GM12864 (cell line): ENCODE results near the gene CRTAC1.

ENCODE experiments used
- DNase-seq: peaks from one replicate; pipeline ENCODE4 v3.0.0-alpha.2; 2011; ENCODE audit warnings: low read depth
- H3K4me3 ChIP-seq: 2 replicates; pipeline ENCODE4 v1.5.1; 2011; ENCODE audit warnings: mild to moderate bottlenecking, low read depth, low read length, control low read depth
- TF ChIP-seq, protein P1 (sequence below): IDR thresholded peaks from 2 replicates; pipeline ENCODE4 v1.5.1; 2011; ENCODE audit warnings: low read depth, mild to moderate bottlenecking, moderate library complexity, low read length, control low read depth, inconsistent platforms; ENCODE audit errors: missing control alignments

The CRTAC1 gene

DNA sequence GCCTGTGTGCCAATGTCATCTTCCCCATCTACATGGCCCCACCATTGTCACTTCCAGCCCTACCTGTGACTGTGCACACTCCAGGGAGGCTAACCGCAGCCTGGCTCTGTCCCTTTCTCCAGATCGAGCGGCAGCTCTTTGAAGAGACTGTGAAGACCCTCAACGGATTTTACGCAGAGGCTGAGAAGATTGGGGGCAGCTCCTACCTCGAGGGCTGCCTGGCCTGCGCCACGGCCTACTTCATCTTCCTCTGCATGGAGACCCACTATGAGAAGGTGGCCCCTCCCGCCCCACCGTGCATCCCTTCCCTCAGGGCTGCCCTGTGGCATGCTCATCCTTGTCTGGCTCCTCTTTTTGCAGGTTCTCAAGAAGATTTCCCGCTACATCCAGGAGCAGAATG, 166.6 kb downstream of the CRTAC1 start:
- H3K4me3 ChIP-seq, result no peak overlapping the region
- TF ChIP-seq, protein P1, sequence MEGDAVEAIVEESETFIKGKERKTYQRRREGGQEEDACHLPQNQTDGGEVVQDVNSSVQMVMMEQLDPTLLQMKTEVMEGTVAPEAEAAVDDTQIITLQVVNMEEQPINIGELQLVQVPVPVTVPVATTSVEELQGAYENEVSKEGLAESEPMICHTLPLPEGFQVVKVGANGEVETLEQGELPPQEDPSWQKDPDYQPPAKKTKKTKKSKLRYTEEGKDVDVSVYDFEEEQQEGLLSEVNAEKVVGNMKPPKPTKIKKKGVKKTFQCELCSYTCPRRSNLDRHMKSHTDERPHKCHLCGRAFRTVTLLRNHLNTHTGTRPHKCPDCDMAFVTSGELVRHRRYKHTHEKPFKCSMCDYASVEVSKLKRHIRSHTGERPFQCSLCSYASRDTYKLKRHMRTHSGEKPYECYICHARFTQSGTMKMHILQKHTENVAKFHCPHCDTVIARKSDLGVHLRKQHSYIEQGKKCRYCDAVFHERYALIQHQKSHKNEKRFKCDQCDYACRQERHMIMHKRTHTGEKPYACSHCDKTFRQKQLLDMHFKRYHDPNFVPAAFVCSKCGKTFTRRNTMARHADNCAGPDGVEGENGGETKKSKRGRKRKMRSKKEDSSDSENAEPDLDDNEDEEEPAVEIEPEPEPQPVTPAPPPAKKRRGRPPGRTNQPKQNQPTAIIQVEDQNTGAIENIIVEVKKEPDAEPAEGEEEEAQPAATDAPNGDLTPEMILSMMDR, result no peak
- no peak for DNase-seq

DNA sequence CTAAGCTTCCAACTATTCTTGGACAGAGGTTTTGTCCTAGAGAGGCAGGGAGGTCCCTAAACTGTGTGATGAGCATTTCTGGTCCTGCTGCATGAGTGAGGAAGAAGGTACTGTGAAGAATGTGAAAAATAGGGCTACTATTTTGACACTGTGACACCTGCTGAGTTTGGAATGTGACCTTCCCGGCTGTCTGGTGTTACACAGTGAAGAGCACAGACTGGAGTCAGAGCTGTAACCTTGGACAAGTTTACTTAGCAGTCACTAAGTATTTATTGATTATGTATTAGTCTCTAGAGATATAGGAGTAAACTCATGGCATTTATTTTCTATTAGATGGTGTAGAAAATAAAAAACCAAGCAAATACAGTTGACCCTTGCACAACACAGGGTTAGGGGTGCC, 168.5 kb downstream of the CRTAC1 start:
- no peak for DNase-seq
- TF ChIP-seq, protein P1, result no peak
- H3K4me3 ChIP-seq, result no peak overlapping the region

DNA sequence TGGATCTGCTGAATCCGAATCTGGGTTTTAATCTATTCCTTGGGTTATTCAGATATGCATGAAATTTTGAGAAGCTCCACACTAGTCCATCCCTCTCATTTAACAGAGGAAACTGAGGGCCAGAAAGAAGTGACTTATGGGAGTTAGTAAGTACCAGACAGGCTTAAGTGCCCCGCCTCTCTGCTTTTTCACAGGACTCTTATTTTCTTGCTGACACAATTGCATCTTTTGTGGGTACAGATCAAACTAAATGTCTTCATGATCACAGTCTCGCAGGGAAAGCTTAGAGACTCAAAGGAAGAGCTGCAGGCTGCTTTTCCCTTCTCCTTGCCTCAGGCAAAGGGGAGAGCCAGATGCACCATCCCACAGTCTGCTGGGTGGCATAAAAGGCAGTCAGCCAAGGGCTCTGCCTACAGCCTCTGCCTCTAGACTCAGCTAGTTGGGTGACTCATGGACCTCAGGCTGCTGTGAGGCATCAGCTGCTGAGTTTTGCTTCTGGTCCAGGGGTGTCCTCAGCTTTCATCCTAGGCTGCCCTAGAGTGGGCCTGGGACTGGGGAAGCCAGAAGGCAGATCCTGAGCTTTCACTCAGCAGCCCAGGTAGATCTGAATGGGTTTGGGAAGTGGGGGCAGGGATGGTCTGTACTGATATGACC, 169.2 kb downstream of the CRTAC1 start:
- no peak for DNase-seq
- no peak overlapping the region for H3K4me3 ChIP-seq
- TF ChIP-seq, protein P1, result no peak

DNA sequence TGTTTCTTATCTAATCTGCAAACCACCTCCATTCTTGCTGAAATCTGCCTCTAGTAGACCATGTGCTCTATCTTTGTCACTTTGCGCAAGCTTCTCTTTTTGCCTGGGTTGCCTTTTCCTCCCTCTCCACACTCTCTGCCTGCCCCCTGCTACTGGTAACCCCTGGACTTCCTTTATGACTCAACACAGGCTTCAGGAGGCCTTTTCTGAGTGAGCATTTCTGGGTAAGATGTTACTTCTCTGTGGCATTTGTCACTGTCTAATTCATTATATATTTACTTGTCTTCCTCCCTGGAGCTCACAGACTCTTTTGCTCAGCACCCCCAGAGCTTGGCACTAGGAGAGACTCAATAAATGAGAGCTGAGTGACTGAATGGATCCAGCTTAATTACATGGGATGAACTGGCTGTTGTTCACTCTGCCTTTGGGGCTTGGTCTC, 172.4 kb downstream of the CRTAC1 start:
- TF ChIP-seq, protein P1, result no peak
- H3K4me3 ChIP-seq, result no peak overlapping the region
- DNase-seq, result no peak

DNA sequence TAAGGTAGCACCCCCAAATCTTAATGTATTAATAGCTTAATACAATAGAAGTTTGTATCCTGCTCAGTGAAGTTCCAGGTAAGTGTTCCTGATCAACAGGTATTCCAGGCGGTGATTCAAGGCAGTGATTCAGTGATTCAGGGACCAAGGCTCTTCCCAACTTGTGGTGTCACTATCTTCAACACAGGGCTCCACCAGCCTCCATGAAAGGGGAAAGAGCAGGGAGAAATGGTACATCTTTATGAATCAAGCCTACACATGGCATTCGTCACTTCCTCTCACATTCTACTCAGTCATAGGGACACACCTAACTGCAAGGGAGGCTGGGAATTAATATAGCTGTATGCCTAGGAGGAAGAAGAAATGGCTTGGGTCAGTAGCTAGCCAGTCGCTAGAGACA, 175.7 kb downstream of the CRTAC1 start:
- TF ChIP-seq, protein P1, result no peak
- DNase-seq, result no peak

DNA sequence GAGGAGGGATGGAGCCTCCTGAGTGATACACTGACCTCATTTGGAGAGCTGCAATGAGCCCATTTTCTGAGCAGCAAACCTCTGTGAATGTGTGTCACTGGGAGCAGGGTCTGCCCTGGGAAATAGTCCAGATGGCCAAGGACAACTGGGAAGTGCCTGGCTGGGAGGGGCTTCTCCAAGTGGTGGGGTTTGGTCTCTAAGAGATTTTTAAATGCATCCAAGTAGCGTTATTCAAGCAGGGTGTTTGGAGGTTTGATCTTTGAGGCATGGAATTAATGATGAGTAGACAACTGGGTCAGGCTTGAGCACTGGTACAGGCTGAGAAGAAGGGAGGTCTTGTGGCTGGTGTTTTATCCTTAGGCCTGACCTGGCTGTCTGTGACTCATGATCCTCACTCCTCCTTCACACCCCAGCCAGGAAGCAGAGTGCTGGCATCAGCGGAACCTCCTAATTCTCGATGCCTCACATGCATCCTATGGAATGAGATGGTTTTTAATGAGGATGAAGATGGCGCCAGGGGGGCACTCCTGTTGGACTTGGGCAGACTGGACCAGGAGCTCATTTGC, 177.5 kb downstream of the CRTAC1 start:
- H3K4me3 ChIP-seq, result no peak overlapping the region
- DNase-seq, result no peak
- TF ChIP-seq, protein P1, result no peak

More for the DNA sequence above, 175.7 kb downstream of the CRTAC1 start:
- H3K4me3 ChIP-seq, result no peak overlapping the region

DNA sequence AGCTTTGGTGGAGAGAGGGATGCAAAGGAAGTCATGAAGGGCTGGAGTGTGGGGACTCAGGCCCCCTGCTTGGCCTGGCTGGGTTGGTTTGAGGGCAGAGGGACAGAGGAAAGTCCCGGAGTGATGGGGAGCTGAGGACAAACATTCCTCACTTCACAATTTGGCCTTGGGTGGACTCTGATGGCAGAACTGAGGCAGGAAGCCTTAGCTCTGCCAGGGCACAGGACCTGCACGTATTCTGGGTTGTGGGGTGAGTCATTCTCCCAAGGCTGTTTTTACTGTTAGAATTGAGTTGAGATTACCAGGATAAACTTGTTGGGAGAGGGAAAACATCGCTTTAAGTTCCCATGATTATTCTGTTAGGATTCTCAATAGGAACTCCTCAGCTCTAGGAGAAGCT, 178.1 kb downstream of the CRTAC1 start:
- DNase-seq, result no peak
- TF ChIP-seq, protein P1, result no peak
- H3K4me3 ChIP-seq, result no peak overlapping the region
